Measurements from ENCODE around the gene PSIP1.

The PSIP1 gene

GRCh38 chr9:15420796-15421195 lies 90.0 kb downstream of the PSIP1 start (continued):
- TF ChIP-seq ZNF148 (tag by site-specific recombination; IDR thresholded peaks at IDR 0.05; ENCODE audit: borderline replicate concordance) (no peak), ZNF19 (tag by site-specific recombination; IDR thresholded peaks at IDR 0.05; ENCODE audit: low read depth) (no peak), ZNF626 (tag by site-specific recombination; IDR thresholded peaks at IDR 0.05) (no peak), CTCF (tag by site-specific recombination; IDR thresholded peaks at IDR 0.05) (no peak), ZNF398 (tag by site-specific recombination; IDR thresholded peaks at IDR 0.05) (no peak), ZNF10 (tag by site-specific recombination; IDR thresholded peaks at IDR 0.05) (no peak), ZBTB6 (tag by site-specific recombination; IDR thresholded peaks at IDR 0.05) (no peak), ZSCAN30 (tag by site-specific recombination; IDR thresholded peaks at IDR 0.05) (no peak), ZNF623 (tag by site-specific recombination; IDR thresholded peaks at IDR 0.05) (no peak), ZNF843 (tag by site-specific recombination; IDR thresholded peaks at IDR 0.05) (no peak)

- H3K9me3 ChIP-seq (ENCODE audit: control insufficient read depth, insufficient read depth, low read depth, low read length), result no peaks in the 10 kb centered on the region
- CTCF ChIA-PET, result interaction anchor here (0.7 to 1.4 kb wide), 2 partner anchors 15 to 219 kb away, joined by 3 read pairs; no protein-coding TSS in a partner anchor
- H3K27ac ChIP-seq (ENCODE audit: extremely low read depth, low read depth, low read length), result no peak overlapping the region
- H3K4me3 ChIP-seq (ENCODE audit: low read depth, low read length), result no peak overlapping the region
- POLR2A ChIA-PET, result no interaction called here
- H3K4me1 ChIP-seq (ENCODE audit: control insufficient read depth, insufficient read depth, low read length), result no peaks in the 10 kb centered on the region
- TF ChIP-seq ZNF350 (tag by site-specific recombination; IDR thresholded peaks at IDR 0.05) (no peak), BCL11B (tag by site-specific recombination; IDR thresholded peaks at IDR 0.05; ENCODE audit: low read depth) (no peak), ZSCAN16 (tag by site-specific recombination; IDR thresholded peaks at IDR 0.05) (no peak), ZNF639 (tag by site-specific recombination; IDR thresholded peaks at IDR 0.05) (no peak), ZNF248 (tag by site-specific recombination; IDR thresholded peaks at IDR 0.05) (no peak), ZNF629 (tag by site-specific recombination; IDR thresholded peaks at IDR 0.05) (no peak)
- H3K36me3 ChIP-seq (ENCODE audit: control insufficient read depth in 2 of 2, insufficient read depth in 1 of 2, low read length in 2 of 2), result no peaks in the 10 kb centered on the region
Observed at GRCh38 chr9:15417626-15418025, 93.1 kb downstream of the PSIP1 start.
